Heart right ventricle (tissue), 16 donors: ENCODE data around the gene TOMM6. TPM values are rescaled to one million over a fixed set of nuclear protein-coding genes. Genes with fewer than 3 reads are reported as not detected.

Experiments used
- ATAC-seq, 8 donors: fragments of 200-7000 bp; cut with Tn5 transposase; one replicate each; pipeline ENCODE4 v1.9.1; 2020; ENCODE audit warnings: mild to moderate bottlenecking in 8 of 8, moderate library complexity in 8 of 8, moderate number of reproducible peaks in 1 of 8
- DNase-seq, 2 donors: peaks; one replicate each; pipeline ENCODE4 v3.0.0-alpha.2; 2020
- H3K27ac ChIP-seq, 10 donors: fragments of 200-600 bp; sonication (generic) in 2 of 10; one replicate each; pipeline versions ENCODE4 v1.5.0 to v1.8.0; 2020 to 2022; ENCODE audit warnings: mild to moderate bottlenecking in 3 of 10
- H3K27me3 ChIP-seq, 7 donors: fragments of 200-600 bp; one replicate each; pipeline ENCODE4 v1.8.0; 2021 to 2022; ENCODE audit warnings: mild to moderate bottlenecking in 2 of 7
- H3K36me3 ChIP-seq, 9 donors: fragments of 200-600 bp; sonication (generic) in 1 of 9; one replicate each; pipeline versions ENCODE4 v1.5.0 to v1.8.0; 2020 to 2022; ENCODE audit warnings: mild to moderate bottlenecking in 2 of 9
- H3K4me1 ChIP-seq, 9 donors: fragments of 200-600 bp; sonication (generic) in 1 of 9; one replicate each; pipeline versions ENCODE4 v1.5.0 to v1.8.0; 2020 to 2022; ENCODE audit warnings: mild to moderate bottlenecking in 4 of 9
- H3K4me3 ChIP-seq, 10 donors: fragments of 200-600 bp; sonication (generic) in 2 of 10; one replicate each; pipeline versions ENCODE4 v1.5.0 to v1.8.0; 2020 to 2022; ENCODE audit warnings: mild to moderate bottlenecking in 7 of 10, moderate library complexity in 2 of 10
- H3K9me3 ChIP-seq, 11 donors: fragments of 200-600 bp in 10 of 11; sonication (generic) in 2 of 11; one replicate each; pipeline versions ENCODE4 v1.5.0 to v1.8.0; 2013 to 2022; ENCODE audit warnings: mild to moderate bottlenecking in 2 of 11, control low read depth in 1 of 11, moderate library complexity in 1 of 11
- WGBS, 2 donors: extraction: QIAGEN DNeasy Blood & Tissue Kit; methylation state at CpG; one replicate each; pipeline ENCODE4 v1.1.7; 2013; ENCODE audit warnings: inconsistent platforms in 1 of 2; 5-methylcytosine and 5-hydroxymethylcytosine counted together
- intact Hi-C, 10 donors: fragments of 100-400 bp; cut with DNase I; formaldehyde crosslinking; loops; one replicate each; pipeline versions ENCODE4 v1.11.1 to v1.14.2; 2022
- polyA plus RNA-seq, 2 donors: library from polyadenylated mRNA; stranded (reverse); fragments of 200-250 nt; gene quantifications; one replicate each; pipeline ENCODE4 v1.2.3, GENCODE V29; 2013
- total RNA-seq, 10 donors: library from RNA; stranded (reverse); fragmentation: NEBNext Ultra II Directional in 3 of 10; extraction: Animal tissue kit (Norgen Biotek cat#: 25700) in 3 of 10; gene quantifications; one replicate each; pipeline versions ENCODE4 v1.2.1 to v1.2.4, GENCODE V29; 2021 to 2023
- TF ChIP-seq, protein P1 (sequence below), 9 donors: fragments of 200-600 bp; sonication (generic) in 2 of 9; IDR thresholded peaks; one replicate each; pipeline versions ENCODE4 v1.5.0 to v1.8.0; 2021 to 2022; ENCODE audit warnings: antibody characterized with exemption in 9 of 9, mild to moderate bottlenecking in 5 of 9, moderate library complexity in 1 of 9
- donor health status: Arrhythmogenic right ventricular cardiomyopathy.
- donor health status: ischemic (EF 13 %, LVEDD 7.1; RV severe dilation, severe dysfunction).
- donor health status: healthy with polysubstance abuse.
- donor health status: DM: no; HTN: yes; CAD: no.
- donor health status: DM: no; HTN: no; CAD: no.
- donor health status: ischemic (EF 25% LVEDD 6.9; RV normal size, moderate dysfunction).
- donor health status: ischemic (EF 25% LVEDD 5.7; RV mildly dilated, moderate dysfunction).
- donor health status: healthy.
- donor health status: DM: yes; HTN: yes; CAD: no.
- donor health status: Ischemic cardiomyopathy.
- donor health status: ischemic (EF 35%, LVEDD 5.7; RV mildly dilated, moderate dysfunction).
- donor health status: nonischemic (EF 11% LVEDD 7.7; RV severe dilation, severe dysfunction).
- donor health status: DM: yes; HTN: yes; CAD: no.
- donor health status: PGD.
- donor health status: ischemic (EF 29% LVEDD 5.4; RV normal size, mild dysfunction).
- donor health status: nonischemic (EF 23%, LVEDD 6.1; RV moderate dilation, normal function).

The TOMM6 gene
- total and polyA plus RNA-seq, 12 donors: 135 to 291 (median 186) TPM

DNA sequence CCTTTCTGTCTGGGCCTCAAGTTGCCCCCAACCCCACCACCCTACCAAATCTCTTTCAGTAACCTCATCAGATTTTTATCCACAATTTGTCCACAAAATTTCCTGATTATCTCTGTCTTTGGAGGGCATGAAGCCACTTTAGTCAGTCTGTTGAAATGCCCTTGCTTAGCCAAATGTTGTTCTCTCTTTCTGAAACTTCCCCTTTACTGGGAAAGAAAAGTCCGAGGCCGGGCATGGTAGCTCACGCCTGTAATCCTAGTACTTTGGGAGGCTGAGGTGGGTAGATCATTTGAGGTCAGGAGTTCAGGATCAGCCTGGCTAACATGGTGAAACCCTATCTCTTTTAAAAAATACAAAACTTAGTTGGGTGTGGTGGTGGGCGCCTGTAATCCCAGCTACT lies 33.8 kb downstream of the TOMM6 start:
- Histone ChIP-seq H3K4me3 (no peak overlapping the region), H3K36me3 (peaks cover 0 to 4% (median 0%) of the 10 kb centered on the region in 9 donors), H3K27ac (no peak overlapping the region), H3K4me1 (peaks cover 0 to 3% (median 0%) of the 10 kb centered on the region in 9 donors), H3K27me3 (no peaks in the 10 kb centered on the region), H3K9me3 (no peaks in the 10 kb centered on the region)
- intact Hi-C loops: no loop called here
- ATAC-seq (no peak), DNase-seq (no peak)
- 94% methylated on average over 4 of the region's 4 CpGs for WGBS, 2 donors
- TF ChIP-seq, protein P1, sequence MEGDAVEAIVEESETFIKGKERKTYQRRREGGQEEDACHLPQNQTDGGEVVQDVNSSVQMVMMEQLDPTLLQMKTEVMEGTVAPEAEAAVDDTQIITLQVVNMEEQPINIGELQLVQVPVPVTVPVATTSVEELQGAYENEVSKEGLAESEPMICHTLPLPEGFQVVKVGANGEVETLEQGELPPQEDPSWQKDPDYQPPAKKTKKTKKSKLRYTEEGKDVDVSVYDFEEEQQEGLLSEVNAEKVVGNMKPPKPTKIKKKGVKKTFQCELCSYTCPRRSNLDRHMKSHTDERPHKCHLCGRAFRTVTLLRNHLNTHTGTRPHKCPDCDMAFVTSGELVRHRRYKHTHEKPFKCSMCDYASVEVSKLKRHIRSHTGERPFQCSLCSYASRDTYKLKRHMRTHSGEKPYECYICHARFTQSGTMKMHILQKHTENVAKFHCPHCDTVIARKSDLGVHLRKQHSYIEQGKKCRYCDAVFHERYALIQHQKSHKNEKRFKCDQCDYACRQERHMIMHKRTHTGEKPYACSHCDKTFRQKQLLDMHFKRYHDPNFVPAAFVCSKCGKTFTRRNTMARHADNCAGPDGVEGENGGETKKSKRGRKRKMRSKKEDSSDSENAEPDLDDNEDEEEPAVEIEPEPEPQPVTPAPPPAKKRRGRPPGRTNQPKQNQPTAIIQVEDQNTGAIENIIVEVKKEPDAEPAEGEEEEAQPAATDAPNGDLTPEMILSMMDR (IDR thresholded peaks at IDR 0.05): no peak

DNA sequence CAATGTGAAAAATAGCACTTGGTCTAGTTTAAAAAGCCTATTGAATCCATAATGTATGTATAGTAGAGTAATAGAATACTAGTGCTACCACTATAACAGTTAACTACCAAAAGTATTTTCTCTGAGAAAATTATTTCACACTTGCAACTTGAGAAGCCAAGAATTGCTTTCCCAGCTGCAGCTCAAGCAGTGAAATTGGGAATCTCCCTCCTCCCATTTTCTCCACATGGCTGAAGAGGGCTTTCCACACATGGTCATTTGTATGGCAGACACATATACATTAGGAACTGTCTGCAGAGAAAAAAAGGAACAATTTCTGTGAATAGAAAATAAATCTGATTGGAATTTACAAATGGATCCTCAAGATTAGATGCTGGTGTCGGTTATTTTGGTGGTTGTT lies 34.5 kb downstream of the TOMM6 start:
- Histone ChIP-seq H3K9me3 (no peaks in the 10 kb centered on the region), H3K4me3 (no peak overlapping the region), H3K27me3 (no peaks in the 10 kb centered on the region), H3K36me3 (peaks cover 0 to 4% (median 0%) of the 10 kb centered on the region in 9 donors), H3K27ac (no peak overlapping the region), H3K4me1 (peaks cover 0 to 3% (median 0%) of the 10 kb centered on the region in 9 donors)
- no peak for DNase-seq
- no peak for ATAC-seq
- 93 to 96% methylated on average over 1 of the region's 1 CpG for WGBS, 2 donors
- TF ChIP-seq, protein P1 (IDR thresholded peaks at IDR 0.05): no peak
- intact Hi-C loops: no loop called here

DNA sequence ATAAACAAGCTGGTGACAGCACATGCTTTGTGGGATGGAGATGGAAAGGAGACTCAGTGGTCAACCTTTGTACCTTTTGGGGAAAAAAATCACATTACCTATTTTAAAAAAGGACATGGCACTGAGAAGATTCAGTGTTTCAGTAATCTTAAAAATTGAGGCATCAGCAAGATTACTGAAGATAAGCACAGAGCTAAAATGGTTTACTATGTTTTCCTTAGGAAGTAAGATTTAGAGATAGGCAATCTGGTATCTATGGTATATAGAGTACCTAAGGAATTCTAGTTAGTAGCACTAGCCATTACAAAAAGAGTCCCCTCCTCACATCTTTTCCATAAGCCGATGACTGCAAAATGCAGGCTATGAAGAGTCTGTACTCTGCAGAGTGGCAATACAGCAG lies 35.7 kb downstream of the TOMM6 start:
- peaks cover 0 to 3% (median 0%) of the 10 kb centered on the region in 9 donors for H3K4me1 ChIP-seq
- intact Hi-C loops: no loop called here
- 94 to 97% methylated on average over 1 of the region's 1 CpG for WGBS, 2 donors
- no peaks in the 10 kb centered on the region for H3K27me3 ChIP-seq
- H3K9me3 ChIP-seq: no peaks in the 10 kb centered on the region
- H3K27ac ChIP-seq: no peak overlapping the region
- no peak overlapping the region for H3K4me3 ChIP-seq
- ATAC-seq: no peak
- DNase-seq: no peak
- H3K36me3 ChIP-seq: peaks cover 0 to 4% (median 0%) of the 10 kb centered on the region in 9 donors
- TF ChIP-seq, protein P1 (IDR thresholded peaks at IDR 0.05): no peak

DNA sequence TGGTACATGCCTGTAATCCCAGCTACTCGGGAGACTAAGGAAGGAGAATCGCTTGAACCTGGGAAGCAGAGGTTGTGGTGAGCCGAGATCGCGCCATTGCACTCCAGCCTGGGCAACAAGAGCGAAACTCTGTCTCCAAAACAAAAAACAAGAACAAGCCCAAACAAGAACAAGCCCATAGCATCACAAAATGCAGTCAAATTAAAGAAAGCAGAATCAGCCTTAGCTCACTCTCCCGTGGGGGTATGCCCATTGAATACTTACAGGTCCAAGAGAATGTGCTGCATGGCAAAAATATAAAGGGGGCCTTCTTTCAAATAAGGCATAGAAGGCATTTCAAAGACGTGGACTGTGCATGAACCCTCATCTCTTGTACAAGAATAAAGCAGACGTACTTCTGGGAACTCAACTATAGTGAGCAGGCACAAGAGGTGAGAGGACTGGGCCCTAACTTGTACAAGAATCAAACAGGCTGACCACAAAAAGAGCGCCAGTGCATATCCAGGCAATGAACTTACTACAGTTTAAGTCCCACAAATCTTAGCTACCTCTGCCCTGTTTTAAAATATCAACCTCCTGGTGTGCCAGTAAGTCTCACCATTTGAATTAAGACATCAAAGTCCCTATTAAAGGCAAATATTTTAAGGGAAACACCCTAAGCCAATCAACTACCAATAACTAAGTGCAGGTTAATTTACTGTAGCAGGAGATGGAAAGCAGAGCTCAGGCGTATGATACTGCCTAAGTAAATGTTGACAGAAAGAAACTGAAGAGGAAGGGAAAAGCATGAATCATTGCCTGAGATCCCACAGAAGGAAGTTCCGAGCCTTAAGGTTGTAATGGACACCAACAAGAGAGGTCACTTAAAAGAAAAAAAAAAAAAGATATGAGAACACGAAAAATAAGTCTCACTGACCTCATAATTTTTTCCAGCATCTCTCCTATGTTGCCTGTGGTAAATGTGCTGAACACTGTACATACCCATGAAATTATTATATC lies 37.4 kb downstream of the TOMM6 start:
- no peaks in the 10 kb centered on the region for H3K27me3 ChIP-seq
- ATAC-seq (no peak), DNase-seq (no peak)
- H3K4me3 ChIP-seq: no peak overlapping the region
- H3K9me3 ChIP-seq: no peaks in the 10 kb centered on the region
- TF ChIP-seq, protein P1 (IDR thresholded peaks at IDR 0.05): no peak
- no peak overlapping the region for H3K27ac ChIP-seq
- H3K4me1 ChIP-seq: peaks cover 0 to 3% (median 0%) of the 10 kb centered on the region in 9 donors
- H3K36me3 ChIP-seq: peaks cover 0 to 4% (median 0%) of the 10 kb centered on the region in 9 donors
- intact Hi-C loops: no loop called here
- WGBS, 2 donors: 88% methylated on average over 13 of the region's 13 CpGs
